GM23248 (cell line): ENCODE results near the gene TBK1. TPM values are rescaled to one million over a fixed set of nuclear protein-coding genes. Genes with fewer than 3 reads are reported as not detected.

Experiments
- DNase-seq: peaks from one replicate; pipeline ENCODE4 v3.0.0-alpha.2; 2015
- H2AFZ ChIP-seq: fragments of 200-600 bp; sonication (generic); 2 replicates; pipeline ENCODE4 v1.6.1; 2016; ENCODE audit warnings: antibody characterized with exemption
- H3F3A ChIP-seq: fragments of 200-600 bp; sonication (generic); 2 replicates; pipeline ENCODE4 v1.6.1; 2016; ENCODE audit warnings: mild to moderate bottlenecking, antibody characterized with exemption, mixed run types; ENCODE audit not compliant: insufficient read depth
- H3K27ac ChIP-seq: fragments of 200-600 bp; sonication (generic); 2 replicates; pipeline ENCODE4 v1.5.1; 2016; ENCODE audit warnings: mild to moderate bottlenecking
- H3K27me3 ChIP-seq: fragments of 200-600 bp; sonication (generic); replicated peaks from 2 replicates; pipeline ENCODE4 v1.6.1; 2016; ENCODE audit warnings: mild to moderate bottlenecking; ENCODE audit not compliant: insufficient read depth
- H3K36me3 ChIP-seq: fragments of 200-600 bp; sonication (generic); 2 replicates; pipeline ENCODE4 v1.6.1; 2016; ENCODE audit warnings: low read depth, mild to moderate bottlenecking
- H3K4me1 ChIP-seq: fragments of 200-600 bp; sonication (generic); 2 replicates; pipeline ENCODE4 v1.6.1; 2016; ENCODE audit warnings: mild to moderate bottlenecking; ENCODE audit not compliant: insufficient read depth
- H3K4me2 ChIP-seq: fragments of 200-600 bp; sonication (generic); one replicate; pipeline ENCODE4 v1.6.1; 2016; ENCODE audit warnings: mild to moderate bottlenecking; ENCODE audit not compliant: unreplicated experiment
- H3K4me3 ChIP-seq: fragments of 200-600 bp; sonication (generic); 2 replicates; pipeline ENCODE4 v1.5.1; 2016; ENCODE audit warnings: mild to moderate bottlenecking
- H3K79me2 ChIP-seq: fragments of 200-600 bp; sonication (generic); 2 replicates; pipeline ENCODE4 v1.6.1; 2016; ENCODE audit warnings: mild to moderate bottlenecking; ENCODE audit not compliant: insufficient read depth
- H3K9ac ChIP-seq: fragments of 200-600 bp; sonication (generic); 2 replicates; pipeline ENCODE4 v1.6.1; 2016; ENCODE audit warnings: mild to moderate bottlenecking
- H3K9me2 ChIP-seq: fragments of 200-600 bp; sonication (generic); 2 replicates; pipeline ENCODE4 v1.6.1; 2016; ENCODE audit warnings: mixed run types, mild to moderate bottlenecking, moderate library complexity; ENCODE audit not compliant: insufficient read depth
- H3K9me3 ChIP-seq: fragments of 200-600 bp; sonication (generic); one replicate; pipeline ENCODE4 v1.6.1; 2017; ENCODE audit warnings: low read depth
- H4K20me1 ChIP-seq: fragments of 200-600 bp; sonication (generic); 2 replicates; pipeline ENCODE4 v1.6.0; 2016; ENCODE audit not compliant: insufficient read depth
- EZH2 ChIP-seq: fragments of 200-600 bp; sonication (generic); IDR thresholded peaks from 2 replicates; pipeline ENCODE4 v1.6.1; 2018; ENCODE audit warnings: antibody characterized with exemption, mild to moderate bottlenecking; ENCODE audit not compliant: insufficient read depth, poor library complexity, severe bottlenecking
- EZH2phosphoT487 ChIP-seq: fragments of 200-600 bp; sonication (generic); IDR thresholded peaks from 2 replicates; pipeline ENCODE4 v1.6.1; 2018; ENCODE audit warnings: antibody characterized with exemption, moderate library complexity, mild to moderate bottlenecking, low read depth; ENCODE audit not compliant: insufficient read depth
- WGBS, 2 experiments: methylation state at CpG; one replicate each; pipeline ENCODE4 v1.1.6; 2015 to 2017; ENCODE audit warnings: low lambda C conversion rate in 2 of 2, low coverage in 1 of 2; ENCODE audit errors: missing lambda C conversion rate in 2 of 2; 5-methylcytosine and 5-hydroxymethylcytosine counted together
- in situ Hi-C: fragments of 300-500 bp; cut with MboI; formaldehyde crosslinking; loops from 2 replicates; pipeline ENCODE4 v1.15.0; 2020
- polyA plus RNA-seq: library from polyadenylated mRNA; unstranded; fragments of >200 nt; fragmentation: Nextera tagmentation; extraction: Ambion mirVana; gene quantifications from 2 replicates; pipeline ENCODE4 v1.2.1, GENCODE V29; 2016
- total RNA-seq: library from RNA; depleted of rRNA; stranded (reverse); fragments of >200 nt; shearing (Covaris generic); gene quantifications from 2 replicates; pipeline ENCODE4 v1.2.3, GENCODE V29; 2014

Gene TBK1
- total and polyA plus RNA-seq, 2 experiments from 2014 or later: 25.2 to 29.4 TPM

GRCh38 chr12:64526859-64527258 is 74.9 kb downstream of the TBK1 start:
- Histone ChIP-seq H3K27me3 (no peaks in the 10 kb centered on the region), H3K4me1 (peaks cover 25% of the 10 kb centered on the region), H3K27ac (no peak overlapping the region), H3K4me3 (no peak overlapping the region), H3K4me2 (no peak overlapping the region), H2AFZ (no peak overlapping the region), H3F3A (0 out of 2 replicates have a peak, but pooled peaks cover 21% of the 10 kb centered on the region), H3K9ac (no peak overlapping the region), H3K9me2 (no peaks in the 10 kb centered on the region), H3K79me2 (no peaks in the 10 kb centered on the region), H3K9me3 (no peaks in the 10 kb centered on the region), H4K20me1 (no peaks in the 10 kb centered on the region), H3K36me3 (no peaks in the 10 kb centered on the region)
- no peak for DNase-seq
- in situ Hi-C loops: no loop called here
- TF ChIP-seq EZH2phosphoT487 (no peak), EZH2 (no peak)
- WGBS, 2 experiments: 29 to 43% methylated on average over 2 of the region's 2 CpGs

GRCh38 chr12:64528616-64529015 is 76.7 kb downstream of the TBK1 start:
- Histone ChIP-seq H3K4me1 (peaks cover 8% of the 10 kb centered on the region; the same call in 1 of the 2 replicates), H3K4me2 (no peak overlapping the region), H3K9ac (no peak overlapping the region), H4K20me1 (no peaks in the 10 kb centered on the region), H3K27ac (no peak overlapping the region), H3F3A (0 out of 2 replicates have a peak, but pooled peaks cover 6% of the 10 kb centered on the region), H3K27me3 (no peaks in the 10 kb centered on the region), H3K4me3 (no peak overlapping the region), H3K79me2 (no peaks in the 10 kb centered on the region), H3K9me2 (no peaks in the 10 kb centered on the region), H3K36me3 (no peaks in the 10 kb centered on the region), H2AFZ (no peak overlapping the region), H3K9me3 (no peaks in the 10 kb centered on the region)
- peak; percentile 56 for DNase-seq
- TF ChIP-seq EZH2phosphoT487: no peak
- 67% methylated on average over 8 of the region's 8 CpGs for WGBS, 2 experiments
- in situ Hi-C loops: no loop called here

GRCh38 chr12:64530566-64530965 is 78.6 kb downstream of the TBK1 start:
- in situ Hi-C loops: no loop called here
- 76 to 82% methylated on average over 2 of the region's 2 CpGs for WGBS, 2 experiments
- H3K4me3 ChIP-seq: no peak overlapping the region
- H3K9me3 ChIP-seq: no peaks in the 10 kb centered on the region
- TF ChIP-seq EZH2: no peak
- TF ChIP-seq EZH2phosphoT487: no peak
- H4K20me1 ChIP-seq: no peaks in the 10 kb centered on the region
- H3K9ac ChIP-seq: no peak overlapping the region
- H3K4me2 ChIP-seq: no peak overlapping the region
- no peaks in the 10 kb centered on the region for H3K9me2 ChIP-seq
- no peak overlapping the region for H3K27ac ChIP-seq
- H3K27me3 ChIP-seq: no peaks in the 10 kb centered on the region
- DNase-seq: no peak
- H2AFZ ChIP-seq: no peak overlapping the region
- no peaks in the 10 kb centered on the region for H3K79me2 ChIP-seq
- H3K4me1 ChIP-seq: 0 out of 2 replicates have a peak, but pooled peaks cover 5% of the 10 kb centered on the region
- H3K36me3 ChIP-seq: no peaks in the 10 kb centered on the region
- H3F3A ChIP-seq: no peaks in the 10 kb centered on the region

GRCh38 chr12:64531665-64532334 is 79.9 kb downstream of the TBK1 start:
- Histone ChIP-seq H3K9me2 (no peaks in the 10 kb centered on the region), H3K4me1 (0 out of 2 replicates have a peak, but pooled peaks cover 5% of the 10 kb centered on the region), H3F3A (no peaks in the 10 kb centered on the region), H4K20me1 (no peaks in the 10 kb centered on the region), H3K9me3 (no peaks in the 10 kb centered on the region), H3K27me3 (no peaks in the 10 kb centered on the region), H2AFZ (no peak overlapping the region), H3K36me3 (no peaks in the 10 kb centered on the region), H3K4me2 (no peak overlapping the region), H3K9ac (no peak overlapping the region), H3K4me3 (no peak overlapping the region), H3K79me2 (no peaks in the 10 kb centered on the region), H3K27ac (no peak overlapping the region)
- in situ Hi-C loops: no loop called here
- WGBS, 2 experiments: 68 to 70% methylated on average over 10 of the region's 10 CpGs
- no peak for TF ChIP-seq EZH2
- no peak for TF ChIP-seq EZH2phosphoT487
- DNase-seq: no peak
